ENCODE results near the gene SNRPA1. TPM values are rescaled to one million over a fixed set of nuclear protein-coding genes. Genes with fewer than 3 reads are reported as not detected.

SNRPA1 gene
- total RNA-seq, 4 donors from 2014 or later: 29.0 to 48.4 (median 38.5) TPM

DNA sequence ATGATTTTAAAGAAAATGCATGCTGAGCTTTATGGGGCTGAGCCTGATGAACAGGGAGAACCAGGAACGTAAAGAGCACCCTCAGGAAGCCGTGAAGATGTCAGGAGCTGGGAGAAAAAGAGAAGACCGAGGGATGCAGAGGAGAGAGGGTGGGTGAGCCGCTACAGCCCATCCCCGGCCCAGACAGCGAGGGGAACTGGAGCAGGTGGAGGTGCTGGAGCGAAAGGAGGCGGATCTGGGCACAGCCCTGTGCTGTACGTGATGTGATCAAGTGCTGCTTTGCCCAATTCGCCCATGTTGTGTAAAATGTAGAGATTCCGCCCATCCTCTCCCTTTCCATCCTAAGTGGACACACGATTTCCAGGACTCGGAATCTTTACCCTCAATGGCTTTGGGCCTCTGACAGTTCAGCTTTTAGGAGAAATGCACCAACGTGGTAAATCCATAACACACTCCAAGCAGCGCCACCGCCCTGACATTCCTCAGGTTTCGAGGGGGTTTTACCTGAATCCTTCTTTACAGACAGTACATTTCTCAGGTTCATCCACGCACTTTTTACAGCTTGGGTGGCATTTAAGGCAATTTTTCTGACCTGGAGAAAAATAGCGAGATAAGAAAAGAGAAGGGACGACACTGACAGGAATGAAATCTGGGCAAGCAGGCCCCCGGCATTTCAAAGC, 27.1 kb upstream of the SNRPA1 start:
- TF ChIP-seq, protein P1, sequence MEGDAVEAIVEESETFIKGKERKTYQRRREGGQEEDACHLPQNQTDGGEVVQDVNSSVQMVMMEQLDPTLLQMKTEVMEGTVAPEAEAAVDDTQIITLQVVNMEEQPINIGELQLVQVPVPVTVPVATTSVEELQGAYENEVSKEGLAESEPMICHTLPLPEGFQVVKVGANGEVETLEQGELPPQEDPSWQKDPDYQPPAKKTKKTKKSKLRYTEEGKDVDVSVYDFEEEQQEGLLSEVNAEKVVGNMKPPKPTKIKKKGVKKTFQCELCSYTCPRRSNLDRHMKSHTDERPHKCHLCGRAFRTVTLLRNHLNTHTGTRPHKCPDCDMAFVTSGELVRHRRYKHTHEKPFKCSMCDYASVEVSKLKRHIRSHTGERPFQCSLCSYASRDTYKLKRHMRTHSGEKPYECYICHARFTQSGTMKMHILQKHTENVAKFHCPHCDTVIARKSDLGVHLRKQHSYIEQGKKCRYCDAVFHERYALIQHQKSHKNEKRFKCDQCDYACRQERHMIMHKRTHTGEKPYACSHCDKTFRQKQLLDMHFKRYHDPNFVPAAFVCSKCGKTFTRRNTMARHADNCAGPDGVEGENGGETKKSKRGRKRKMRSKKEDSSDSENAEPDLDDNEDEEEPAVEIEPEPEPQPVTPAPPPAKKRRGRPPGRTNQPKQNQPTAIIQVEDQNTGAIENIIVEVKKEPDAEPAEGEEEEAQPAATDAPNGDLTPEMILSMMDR (IDR thresholded peaks at IDR 0.05): no peak
- no peak for TF ChIP-seq POLR2A (IDR thresholded peaks at IDR 0.05)
- H3K4me3 ChIP-seq (ENCODE audit: low read depth, poor library complexity, severe bottlenecking): no peak overlapping the region
- WGBS, 2 donors: 88 to 93% methylated on average over 21 of the region's 21 CpGs
- intact Hi-C loops (cut with DNase I; ENCODE audit: low total_unique reads): no loop called here
- peak in 1 of 2 donors; percentile 31 for DNase-seq (ENCODE audit: low spot score in 2 of 2)

GRCh38 chr15:101320501-101321052, 25.5 kb upstream of the SNRPA1 start:
- DNase-seq (ENCODE audit: low spot score in 2 of 2): peak in 1 of 2 donors; percentile 33

GRCh38 chr15:101318839-101319238, 23.8 kb upstream of the SNRPA1 start:
- WGBS, 2 donors: 64 to 66% methylated on average over 7 of the region's 7 CpGs
- intact Hi-C loops (cut with DNase I; ENCODE audit: low total_unique reads): no loop called here
- no peak for DNase-seq (ENCODE audit: low spot score in 2 of 2)
- H3K4me3 ChIP-seq (ENCODE audit: low read depth, poor library complexity, severe bottlenecking): no peak overlapping the region
- TF ChIP-seq, protein P1 (IDR thresholded peaks at IDR 0.05): no peak
- no peak for TF ChIP-seq POLR2A (IDR thresholded peaks at IDR 0.05)

More at GRCh38 chr15:101320501-101321052, 25.5 kb upstream of the SNRPA1 start:
- 61 to 70% methylated on average over 21 of the region's 21 CpGs for WGBS, 2 donors
- intact Hi-C loops (cut with DNase I; ENCODE audit: low total_unique reads): no loop called here
- H3K4me3 ChIP-seq (ENCODE audit: low read depth, poor library complexity, severe bottlenecking): no peak overlapping the region
- TF ChIP-seq POLR2A (IDR thresholded peaks at IDR 0.05): no peak
- TF ChIP-seq, protein P1 (IDR thresholded peaks at IDR 0.05): no peak

DNA sequence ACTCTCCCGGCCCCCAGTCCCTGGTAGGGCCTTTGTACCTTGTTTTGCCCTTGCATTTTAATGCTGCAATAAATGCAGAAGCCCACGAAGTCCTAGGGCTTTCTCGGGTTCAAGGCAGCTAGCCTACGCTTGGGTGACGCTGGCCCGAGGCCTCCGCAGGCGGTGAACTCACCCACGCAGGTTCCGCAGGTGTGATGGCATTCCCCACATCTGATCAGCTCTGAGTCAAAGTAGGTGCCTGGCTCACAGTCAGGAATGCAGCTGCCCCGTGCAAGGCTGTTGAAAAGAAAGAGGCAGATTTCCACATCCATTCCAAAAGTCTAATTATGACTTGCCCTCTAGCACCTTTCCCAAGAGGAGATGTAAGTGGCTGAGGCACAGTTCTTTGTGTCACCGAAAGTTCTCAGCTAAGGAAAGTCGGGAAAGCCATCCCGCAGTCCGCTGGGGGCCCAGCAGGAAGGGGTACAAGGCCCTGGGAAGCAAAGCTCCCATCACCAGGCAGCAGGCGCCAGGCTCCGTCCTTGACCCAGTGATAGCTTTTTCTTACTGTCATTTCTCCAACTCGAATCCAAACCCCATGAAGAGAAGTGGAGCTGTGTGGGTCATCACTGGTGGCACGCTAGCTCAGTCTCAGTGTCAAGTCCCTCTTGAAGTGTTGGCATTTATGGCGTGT, 23.2 kb upstream of the SNRPA1 start:
- no peak overlapping the region for H3K4me3 ChIP-seq (ENCODE audit: low read depth, poor library complexity, severe bottlenecking)
- 58 to 80% methylated on average over 20 of the region's 20 CpGs for WGBS, 2 donors
- intact Hi-C loops (cut with DNase I; ENCODE audit: low total_unique reads): no loop called here
- DNase-seq (ENCODE audit: low spot score in 2 of 2): peak in 1 of 2 donors; percentile 80
- TF ChIP-seq, protein P1 (IDR thresholded peaks at IDR 0.05): no peak
- TF ChIP-seq POLR2A (IDR thresholded peaks at IDR 0.05): no peak

DNA sequence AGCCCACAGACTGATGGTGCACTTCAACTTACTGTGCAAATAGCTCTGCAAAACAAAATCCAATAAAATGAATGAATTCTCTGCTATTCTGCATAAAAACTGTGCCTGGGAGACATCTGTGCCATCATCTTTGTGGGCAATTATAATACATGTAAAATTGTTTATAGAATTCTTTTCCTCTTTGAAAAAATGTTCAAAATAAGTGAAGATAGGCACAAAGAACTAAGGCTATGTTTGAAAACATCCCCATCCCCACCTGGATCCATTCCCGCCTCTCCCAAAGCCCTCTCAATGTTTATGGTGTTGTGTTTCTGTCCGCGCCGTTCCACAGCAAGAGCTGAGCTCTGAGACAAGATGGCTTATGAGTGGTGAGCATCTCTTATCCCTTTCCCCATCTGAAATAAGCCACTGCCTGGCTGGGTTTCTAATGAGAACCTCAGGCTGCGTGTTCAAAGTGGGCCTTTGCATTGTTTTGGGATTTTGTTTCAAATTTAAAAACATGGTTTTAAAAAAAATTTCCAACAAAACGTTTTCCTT, 22.4 kb upstream of the SNRPA1 start:
- intact Hi-C loops (cut with DNase I; ENCODE audit: low total_unique reads): no loop called here
- H3K4me3 ChIP-seq (ENCODE audit: low read depth, poor library complexity, severe bottlenecking): no peak overlapping the region
- TF ChIP-seq, protein P1 (IDR thresholded peaks at IDR 0.05): no peak
- no peak for TF ChIP-seq POLR2A (IDR thresholded peaks at IDR 0.05)
- peak in 1 of 2 donors; percentile 52 for DNase-seq (ENCODE audit: low spot score in 2 of 2)
- 83 to 89% methylated on average over 6 of the region's 6 CpGs for WGBS, 2 donors
